Endothelial cell of umbilical vein (primary cell): ENCODE results near the gene CORO1A.
"Not testable (repeated sequence)": the region's sequence is repeated elsewhere in the genome, so short reads cannot be mapped to it uniquely, and the experiment has no call there.

Experiments
- CTCF ChIP-seq, 2 donors: IDR thresholded peaks; 1 replicate in 1 of 2; 2 replicates in 1 of 2; pipeline ENCODE4 v1.5.1; 2011; ENCODE audit warnings: low read length in 2 of 2, mild to moderate bottlenecking in 2 of 2, moderate library complexity in 2 of 2, control low read depth in 1 of 2, inconsistent platforms in 1 of 2, low read depth in 1 of 2; ENCODE audit not compliant: insufficient read depth in 1 of 2; ENCODE audit errors: extremely low read depth in 1 of 2
- EZH2 ChIP-seq: IDR thresholded peaks from 2 replicates; pipeline ENCODE4 v1.6.1; 2012; ENCODE audit warnings: borderline replicate concordance, low read depth, mild to moderate bottlenecking, moderate library complexity, low read length, inconsistent platforms; ENCODE audit not compliant: severe bottlenecking
- POLR2AphosphoS5 ChIP-seq: IDR thresholded peaks from 2 replicates; pipeline ENCODE4 v1.6.1; 2012; ENCODE audit warnings: low read depth, mild to moderate bottlenecking, control low read depth, low read length, moderate library complexity; ENCODE audit not compliant: insufficient read depth

- TF ChIP-seq CTCF (IDR thresholded peaks at IDR 0.05; ENCODE audit: extremely low read depth in 1 of 2, insufficient read depth in 1 of 2, low read depth in 1 of 2, low read length in 2 of 2); POLR2AphosphoS5; EZH2: not testable (repeated sequence)
Observed at GRCh38 chr16:30193615-30194014, 10.2 kb downstream of the CORO1A start, which contains the start of the genes BOLA2B and SLX1A.
